HuH-7.5 (cell line): ENCODE data around the gene HSD11B1.

Source experiments
- DNase-seq: peaks from one replicate; pipeline ENCODE4 v3.0.0; 2011; ENCODE audit warnings: low spot score

Gene HSD11B1

GRCh38 chr1:209755926-209756614 lies 51.4 kb downstream of the HSD11B1 start, which contains the start of gene TRAF3IP3:
Gene TRAF3IP3 (plus strand): TSS chr1:209756053. CDS start chr1:209760040, 3,987 bp downstream.
- DNase-seq = no peak

- DNase-seq = no peak
These were observed 52.2 kb downstream of the HSD11B1 start for GRCh38 chr1:209756615-209757445.

- no peak for DNase-seq
These were observed 53.8 kb downstream of the HSD11B1 start for GRCh38 chr1:209758400-209758799.

- no peak for DNase-seq
These were observed 55.2 kb downstream of the HSD11B1 start for GRCh38 chr1:209759829-209760359.

GRCh38 chr1:209761011-209761635 lies 56.5 kb downstream of the HSD11B1 start:
- DNase-seq = no peak

GRCh38 chr1:209766051-209766450 lies 61.4 kb downstream of the HSD11B1 start:
- no peak for DNase-seq

- no peak for DNase-seq
These were observed 62.5 kb downstream of the HSD11B1 start for GRCh38 chr1:209767096-209767495.

- DNase-seq = no peak
These were observed 63.1 kb downstream of the HSD11B1 start for GRCh38 chr1:209767706-209768105.

- no peak for DNase-seq
These were observed 63.7 kb downstream of the HSD11B1 start for GRCh38 chr1:209768354-209768774.

GRCh38 chr1:209769171-209769904 lies 64.7 kb downstream of the HSD11B1 start:
- no peak for DNase-seq

GRCh38 chr1:209769971-209770370 lies 65.3 kb downstream of the HSD11B1 start:
- DNase-seq = no peak

GRCh38 chr1:209770636-209771415 lies 66.2 kb downstream of the HSD11B1 start:
- no peak for DNase-seq

GRCh38 chr1:209772126-209772525 lies 67.5 kb downstream of the HSD11B1 start:
- DNase-seq = no peak

GRCh38 chr1:209774592-209774991 lies 69.9 kb downstream of the HSD11B1 start:
- no peak for DNase-seq

GRCh38 chr1:209775678-209776077 lies 71.0 kb downstream of the HSD11B1 start:
- DNase-seq = no peak

- DNase-seq = no peak
These were observed 72.9 kb downstream of the HSD11B1 start for GRCh38 chr1:209777587-209777986.

- no peak for DNase-seq
These were observed 73.5 kb downstream of the HSD11B1 start for GRCh38 chr1:209778102-209778501.

GRCh38 chr1:209780268-209780667 lies 75.6 kb downstream of the HSD11B1 start:
- DNase-seq = no peak

- no peak for DNase-seq
These were observed 78.7 kb downstream of the HSD11B1 start for GRCh38 chr1:209783386-209783785.
